Activated naive CD4-positive, alpha-beta T cell treated with anti-CD3 and anti-CD28 coated beads, Interleukin-2, amount 10 ng/mL, durations not matched to agents 7 days and 5 days (primary cell): ENCODE measurements around the gene DHFR2.
"Not testable (repeated sequence)": the region's sequence is repeated elsewhere in the genome, so short reads cannot be mapped to it uniquely, and the experiment has no call there.

Source experiments
- CTCF ChIA-PET: fragments of 350-600 bp; sonication (Branson Sonifier 250); formaldehyde crosslinking; loops from one replicate; lab custom pipeline; 2021; ENCODE audit warnings: antibody characterized with exemption; lab: Charles Lee
- DNase-seq: peaks from one replicate; pipeline ENCODE4 v3.0.0-alpha.2; 2020
- H3K27ac Mint-ChIP-seq: one replicate; pipeline ENCODE4 v1.8.0; 2021; ENCODE audit warnings: mild to moderate bottlenecking, moderate library complexity, mixed read lengths
- H3K27me3 Mint-ChIP-seq: one replicate; pipeline ENCODE4 v1.8.0; 2021; ENCODE audit warnings: mild to moderate bottlenecking, mixed read lengths
- H3K36me3 Mint-ChIP-seq: one replicate; pipeline ENCODE4 v1.8.0; 2021; ENCODE audit warnings: mixed read lengths
- H3K4me1 Mint-ChIP-seq: one replicate; pipeline ENCODE4 v1.8.0; 2021; ENCODE audit warnings: mixed read lengths
- H3K4me3 Mint-ChIP-seq: one replicate; pipeline ENCODE4 v1.8.0; 2021; ENCODE audit warnings: mild to moderate bottlenecking, moderate library complexity, mixed read lengths
- H3K9me3 Mint-ChIP-seq: one replicate; pipeline ENCODE4 v1.8.0; 2021; ENCODE audit warnings: mixed read lengths

Gene DHFR2

DNA sequence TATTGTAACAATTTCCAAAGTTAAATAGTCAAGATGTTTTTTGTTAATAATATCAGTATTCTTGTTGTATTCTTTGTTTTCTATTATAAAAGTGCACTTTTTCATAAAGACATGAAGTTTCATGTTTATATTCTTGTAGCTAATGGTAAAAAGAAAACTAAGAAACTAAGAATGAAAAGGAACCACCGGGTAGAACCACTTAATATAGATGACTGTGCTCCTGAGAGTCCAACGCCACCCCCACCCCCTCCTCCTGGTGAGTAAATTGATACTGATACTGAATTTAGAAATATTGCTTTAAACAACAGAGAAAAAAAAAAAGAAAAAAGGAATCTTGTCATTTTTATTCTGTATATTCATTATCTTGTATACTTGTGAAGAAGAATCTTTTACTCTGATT is 13.4 kb downstream of the DHFR2 start:
- no peak overlapping the region for H3K4me3 Mint-ChIP-seq
- no peaks in the 10 kb centered on the region for H3K27me3 Mint-ChIP-seq
- no peaks in the 10 kb centered on the region for H3K4me1 Mint-ChIP-seq
- no peaks in the 10 kb centered on the region for H3K9me3 Mint-ChIP-seq
- CTCF ChIA-PET, result no interaction called here
- peaks cover 7% of the 10 kb centered on the region for H3K36me3 Mint-ChIP-seq
- DNase-seq, result no peak
- H3K27ac Mint-ChIP-seq, result no peak overlapping the region

DNA sequence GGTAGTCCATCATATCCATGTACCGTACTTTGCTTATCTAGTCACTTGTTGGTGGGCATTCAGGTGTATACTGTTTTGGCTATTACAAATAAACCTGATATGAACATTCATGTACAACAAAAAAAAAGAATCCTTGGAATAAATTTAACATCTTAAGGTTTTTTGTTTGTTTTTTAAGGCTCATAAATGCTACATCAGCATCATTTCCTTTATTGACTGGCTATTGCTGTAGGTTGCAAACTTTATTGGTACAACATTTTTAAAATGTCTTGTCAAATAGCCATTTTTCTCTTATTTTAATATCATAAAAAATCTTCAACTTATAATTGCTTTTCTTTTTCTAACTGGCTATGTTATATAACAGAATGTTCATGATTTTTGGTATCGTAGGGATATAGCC is 16.2 kb downstream of the DHFR2 start:
- no peak for DNase-seq
- Mint-ChIP-seq H3K4me3 (no peak overlapping the region), H3K9me3 (peaks cover 5% of the 10 kb centered on the region), H3K27me3 (no peaks in the 10 kb centered on the region), H3K36me3 (peaks cover 15% of the 10 kb centered on the region), H3K27ac (no peak overlapping the region), H3K4me1 (no peaks in the 10 kb centered on the region)
- CTCF ChIA-PET, result no interaction called here

DNA sequence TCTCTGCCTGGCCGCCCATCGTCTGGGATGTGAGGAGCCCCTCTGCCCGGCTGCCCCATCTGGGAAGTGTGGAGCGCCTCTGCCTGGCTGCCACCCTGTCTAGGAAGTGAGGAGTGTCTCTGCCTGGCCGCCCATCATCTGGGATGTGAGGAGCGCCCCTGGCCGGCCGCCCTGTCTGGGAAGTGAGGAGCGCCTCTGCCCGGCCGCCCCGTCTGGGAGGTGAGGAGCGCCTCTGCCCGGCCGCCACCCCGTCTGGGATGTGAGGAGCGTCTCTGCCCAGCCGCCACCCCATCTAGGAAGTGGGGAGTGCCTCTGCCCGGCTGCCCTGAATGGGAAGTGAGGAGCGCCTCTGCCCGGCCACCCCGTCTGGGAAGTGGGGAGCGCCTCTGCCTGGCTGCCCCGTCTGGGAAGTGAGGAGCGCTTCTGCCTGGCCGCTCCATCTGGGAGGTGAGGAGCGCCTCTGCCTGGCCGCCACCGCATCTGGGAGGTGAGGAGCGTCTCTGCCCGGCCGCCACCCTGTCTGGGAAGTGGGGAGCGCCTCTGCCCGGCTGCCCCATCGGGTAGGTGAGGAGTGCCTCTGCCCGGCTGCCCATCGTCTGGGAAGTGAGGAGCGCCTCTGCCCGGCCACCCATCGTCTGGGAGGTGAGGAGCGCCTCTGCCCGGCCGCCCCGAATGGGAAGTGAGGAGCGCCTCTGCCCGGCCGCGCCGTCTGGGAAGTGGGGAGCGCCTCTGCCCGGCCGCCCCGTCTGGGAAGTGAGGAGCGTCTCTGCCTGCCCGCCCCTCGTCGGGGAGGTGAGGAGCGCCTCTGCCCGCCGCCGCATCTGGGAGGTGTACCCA is 18.4 kb downstream of the DHFR2 start:
- H3K4me3 Mint-ChIP-seq, H3K9me3 Mint-ChIP-seq, CTCF ChIA-PET, H3K27ac Mint-ChIP-seq, DNase-seq, H3K4me1 Mint-ChIP-seq, H3K27me3 Mint-ChIP-seq: not testable (repeated sequence)
- peaks cover 15% of the 10 kb centered on the region for H3K36me3 Mint-ChIP-seq

DNA sequence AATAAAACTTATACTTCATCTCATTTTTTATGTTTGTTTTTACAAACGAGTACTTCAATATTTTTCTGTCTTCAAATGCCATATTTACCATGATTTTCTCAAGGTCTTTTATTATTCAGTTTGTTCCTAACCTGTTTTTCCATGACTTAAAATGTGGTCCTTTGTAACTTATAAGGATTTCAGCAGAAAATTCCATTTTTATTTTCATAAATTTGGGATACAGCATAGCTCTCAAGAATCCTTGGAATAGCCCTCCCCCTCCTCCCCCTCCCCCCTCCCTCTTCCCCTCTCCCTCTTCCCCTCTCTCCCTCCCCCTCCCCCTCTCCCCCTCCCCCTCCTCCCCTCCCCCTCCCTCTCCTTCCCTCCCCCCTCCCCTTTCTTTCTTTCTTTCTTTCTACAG is 19.4 kb downstream of the DHFR2 start:
- DNase-seq, result no peak
- Mint-ChIP-seq H3K27ac (no peak overlapping the region), H3K4me1 (no peaks in the 10 kb centered on the region), H3K4me3 (no peak overlapping the region), H3K36me3 (peaks cover 15% of the 10 kb centered on the region), H3K9me3 (peaks cover 5% of the 10 kb centered on the region), H3K27me3 (no peaks in the 10 kb centered on the region)
- CTCF ChIA-PET, result no interaction called here

DNA sequence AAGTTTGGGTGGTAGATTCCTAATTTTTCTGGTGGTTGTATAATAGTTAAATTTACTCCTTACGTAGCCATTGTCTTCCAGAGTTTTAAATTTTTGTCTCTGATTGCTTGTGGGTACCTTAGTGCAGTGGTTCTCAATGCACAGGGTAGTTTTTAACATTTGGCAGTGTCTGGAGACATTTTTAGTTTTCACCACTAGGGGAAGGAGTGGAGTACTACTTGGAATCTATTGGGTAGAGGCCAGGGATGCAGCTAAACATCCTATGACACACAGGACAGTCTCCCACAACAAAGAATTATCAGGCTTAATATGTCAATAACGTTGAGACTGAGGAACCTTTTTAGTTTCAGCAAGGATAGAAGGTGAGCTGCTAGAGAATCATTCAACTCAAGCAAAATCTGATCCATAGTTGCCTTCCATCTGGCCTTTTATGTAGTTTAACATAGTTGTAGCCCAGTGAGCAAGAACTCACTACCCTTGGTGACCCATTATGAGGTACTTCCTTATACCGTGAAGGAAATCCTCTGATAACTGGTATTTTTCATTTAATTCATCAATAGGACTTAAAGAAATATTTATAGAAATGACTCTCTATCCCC is 25.7 kb downstream of the DHFR2 start:
- no peak for DNase-seq
- no peaks in the 10 kb centered on the region for H3K9me3 Mint-ChIP-seq
- CTCF ChIA-PET, result interaction anchor here (0.7 to 2.1 kb wide), 5 partner anchors 9 to 22 kb away, joined by 3 to 8 read pairs (median 4); partner anchors contain the start of gene STX19
- no peaks in the 10 kb centered on the region for H3K27me3 Mint-ChIP-seq
- H3K4me1 Mint-ChIP-seq, result no peaks in the 10 kb centered on the region
- no peak overlapping the region for H3K27ac Mint-ChIP-seq
- H3K4me3 Mint-ChIP-seq, result no peak overlapping the region
- no peaks in the 10 kb centered on the region for H3K36me3 Mint-ChIP-seq

DNA sequence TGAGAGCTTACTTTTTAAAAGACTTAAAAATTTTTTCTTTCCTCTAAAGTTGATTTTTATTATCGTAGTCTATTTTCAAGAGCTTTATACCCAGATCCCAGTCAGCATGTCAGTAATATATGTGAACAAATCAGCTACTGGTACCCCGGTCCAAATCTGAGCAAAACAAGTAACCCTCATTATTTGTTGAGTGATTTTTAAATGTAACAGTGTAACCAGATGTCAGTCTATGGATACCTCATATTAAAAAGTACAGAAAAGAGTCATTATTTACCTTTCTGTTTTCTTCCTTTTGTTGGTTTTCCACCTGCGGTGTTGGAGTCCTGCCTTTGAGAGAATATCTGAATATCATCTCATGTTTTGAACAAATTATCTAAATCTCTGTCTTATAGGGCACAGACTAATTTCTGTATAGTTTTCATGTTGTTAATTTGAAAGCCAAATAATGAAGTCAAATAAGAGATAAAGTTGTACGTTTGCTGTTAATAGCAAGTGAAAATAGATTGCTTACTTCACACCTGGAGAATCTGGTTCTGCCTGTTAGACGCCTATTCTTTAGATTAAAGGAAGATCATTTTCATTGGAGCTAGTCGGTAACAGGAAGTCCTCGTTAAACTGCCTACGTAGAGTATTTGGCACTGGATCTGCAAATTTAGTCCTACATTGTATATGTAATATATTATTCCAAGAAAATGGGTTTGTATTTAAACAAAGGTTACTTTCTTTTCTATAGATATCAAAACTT is 34.5 kb downstream of the DHFR2 start, which contains the start of gene STX19:
STX19 (minus strand) TSS at position 505 of the 745 bp plus-strand sequence. CDS start 13,328 bp downstream, outside the sequence.
- Mint-ChIP-seq H3K27ac (no peak within 1 kb of the TSS), H3K27me3 (no peaks in the 10 kb centered on the region), H3K36me3 (peaks cover 1% of the 10 kb centered on the region), H3K4me1 (no peaks in the 10 kb centered on the region), H3K9me3 (no peaks in the 10 kb centered on the region), H3K4me3 (no peak within 1 kb of the TSS)
- CTCF ChIA-PET, result interaction anchor here (0.9 kb wide), 1 partner anchor 9 kb away, joined by 3 read pairs; no protein-coding TSS in a partner anchor
- DNase-seq, result no peak

DNA sequence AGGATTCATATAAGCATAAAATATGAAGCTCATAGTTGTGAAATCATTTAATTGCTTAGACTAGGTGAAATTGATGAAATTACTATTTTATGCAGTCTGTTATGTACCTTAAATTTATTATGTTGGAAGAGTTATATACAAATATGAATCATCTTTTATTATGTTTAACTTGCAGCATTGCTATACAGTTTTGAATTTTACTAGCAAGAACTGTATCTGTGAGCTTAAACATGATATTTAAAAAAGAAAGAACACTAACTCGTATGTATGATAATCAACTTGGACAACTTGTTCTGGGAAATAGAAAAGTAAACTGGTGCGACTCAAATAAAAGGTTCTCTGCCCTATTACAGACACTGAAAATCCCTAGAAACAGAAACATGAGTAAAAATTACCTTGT is 36.1 kb downstream of the DHFR2 start:
- no peak overlapping the region for H3K4me3 Mint-ChIP-seq
- H3K9me3 Mint-ChIP-seq, result no peaks in the 10 kb centered on the region
- CTCF ChIA-PET, result interaction anchor here (0.6 kb wide), 1 partner anchor 805 kb away, joined by 5 read pairs; no protein-coding TSS in a partner anchor
- H3K27ac Mint-ChIP-seq, result no peak overlapping the region
- H3K4me1 Mint-ChIP-seq, result no peaks in the 10 kb centered on the region
- DNase-seq, result no peak
- H3K27me3 Mint-ChIP-seq, result no peaks in the 10 kb centered on the region
- H3K36me3 Mint-ChIP-seq, result peaks cover 1% of the 10 kb centered on the region

DNA sequence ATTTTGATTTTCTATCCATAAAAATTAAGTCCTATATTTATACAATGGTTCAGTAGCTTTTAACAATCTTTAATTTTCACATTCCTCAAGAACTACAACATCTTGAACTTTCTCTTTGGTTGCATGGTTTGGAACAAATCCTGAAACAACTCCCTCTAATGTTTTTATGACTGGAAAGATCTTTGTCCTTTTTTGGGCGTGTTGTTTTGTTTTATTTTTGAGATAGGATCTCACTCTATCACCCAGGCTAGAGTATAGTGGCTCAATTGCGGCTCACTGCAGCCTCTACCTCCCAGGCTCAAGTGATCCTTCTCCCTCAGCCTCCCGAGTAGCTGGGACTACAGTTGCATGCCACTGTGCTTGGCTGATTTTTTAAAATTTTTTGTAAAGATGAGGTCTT is 38.3 kb downstream of the DHFR2 start:
- CTCF ChIA-PET, result interaction anchor here (1.0 to 1.2 kb wide), 2 partner anchors 13 to 45 kb away, joined by 3 to 4 read pairs; no protein-coding TSS in a partner anchor
- Mint-ChIP-seq H3K4me1 (no peaks in the 10 kb centered on the region), H3K4me3 (no peak overlapping the region), H3K9me3 (no peaks in the 10 kb centered on the region), H3K27me3 (no peaks in the 10 kb centered on the region), H3K36me3 (no peaks in the 10 kb centered on the region), H3K27ac (no peak overlapping the region)
- no peak for DNase-seq

DNA sequence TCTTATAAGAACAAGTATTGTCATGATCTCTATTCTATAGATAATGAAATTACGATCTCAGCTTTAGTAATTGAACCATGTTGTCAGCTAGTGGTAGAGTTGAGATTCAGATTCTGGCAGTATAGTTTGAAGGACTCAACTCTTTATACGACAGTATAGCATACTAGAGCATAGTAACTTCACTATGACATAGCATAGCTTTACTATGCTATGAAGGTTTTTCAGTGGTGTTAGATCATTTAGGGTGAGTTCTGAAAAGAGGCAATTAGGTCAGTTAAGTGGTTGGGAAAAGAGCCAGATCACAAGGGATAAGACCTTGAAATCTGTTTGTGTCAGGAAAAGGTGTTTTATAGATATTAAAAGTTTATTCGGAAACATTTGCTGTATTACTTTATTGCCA is 42.4 kb downstream of the DHFR2 start:
- CTCF ChIA-PET, result interaction anchor here (1.7 to 2.7 kb wide), 2 partner anchors 13 to 17 kb away, joined by 6 to 8 read pairs; no protein-coding TSS in a partner anchor
- Mint-ChIP-seq H3K27ac (no peak overlapping the region), H3K9me3 (no peaks in the 10 kb centered on the region), H3K4me1 (no peaks in the 10 kb centered on the region), H3K36me3 (no peaks in the 10 kb centered on the region), H3K27me3 (no peaks in the 10 kb centered on the region), H3K4me3 (no peak overlapping the region)
- DNase-seq, result no peak

DNA sequence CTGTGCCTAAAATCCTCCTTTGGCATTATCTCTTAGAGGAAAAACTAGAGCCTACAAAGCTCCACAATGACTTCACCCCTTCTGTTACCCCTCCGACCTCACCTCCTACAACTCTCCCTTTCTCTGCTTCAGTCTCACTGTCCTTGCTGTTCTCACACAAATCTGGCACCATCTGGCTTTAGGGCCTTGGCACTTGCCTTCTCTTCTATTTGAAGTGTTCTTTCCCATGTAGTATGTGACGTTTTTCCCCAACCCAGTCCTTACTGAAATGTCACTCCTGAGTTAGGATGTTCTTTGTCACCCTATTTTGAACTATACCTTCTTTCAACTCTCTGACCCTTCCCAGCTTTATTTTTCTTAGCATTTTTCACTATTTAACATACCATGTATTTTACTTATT is 43.1 kb downstream of the DHFR2 start:
- H3K27ac Mint-ChIP-seq, result no peak overlapping the region

DNA sequence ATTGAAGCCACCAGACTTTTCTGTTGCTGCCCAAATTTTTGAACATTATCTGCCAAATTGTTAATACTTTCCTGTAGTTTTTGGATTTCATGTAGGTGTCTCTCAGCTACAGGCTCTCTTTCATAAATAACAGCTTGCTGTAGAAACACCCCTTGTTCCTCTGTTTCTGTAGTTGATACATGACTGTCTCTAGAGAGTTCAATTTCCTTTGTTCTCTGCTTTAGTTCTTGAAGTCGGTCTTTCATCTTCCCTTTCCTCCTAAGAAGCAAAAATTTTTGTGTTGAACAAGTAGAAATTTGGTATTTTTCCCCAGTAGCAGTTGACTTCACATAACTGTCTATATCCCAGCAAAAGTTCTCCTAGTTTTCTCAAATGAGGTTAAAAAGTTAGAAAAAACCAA is 47.7 kb downstream of the DHFR2 start:
- H3K4me3 Mint-ChIP-seq, result no peak overlapping the region
- no peaks in the 10 kb centered on the region for H3K9me3 Mint-ChIP-seq
- H3K4me1 Mint-ChIP-seq, result peaks cover 30% of the 10 kb centered on the region
- peak overlapping the region; percentile 3 for H3K27ac Mint-ChIP-seq
- CTCF ChIA-PET, result interaction anchor here (1.4 to 1.9 kb wide), 3 partner anchors 11 to 51 kb away, joined by 3 to 9 read pairs (median 7); no protein-coding TSS in a partner anchor
- no peaks in the 10 kb centered on the region for H3K27me3 Mint-ChIP-seq
- DNase-seq, result no peak
- no peaks in the 10 kb centered on the region for H3K36me3 Mint-ChIP-seq

More for the DNA sequence above, 43.1 kb downstream of the DHFR2 start:
- Mint-ChIP-seq H3K36me3 (no peaks in the 10 kb centered on the region), H3K9me3 (no peaks in the 10 kb centered on the region), H3K27me3 (no peaks in the 10 kb centered on the region), H3K4me3 (no peak overlapping the region), H3K4me1 (peaks cover 6% of the 10 kb centered on the region)
- DNase-seq, result no peak
- CTCF ChIA-PET, result interaction anchor here (1.7 to 2.7 kb wide), 2 partner anchors 12 to 17 kb away, joined by 6 to 8 read pairs; no protein-coding TSS in a partner anchor

- H3K4me3 Mint-ChIP-seq, result no peak overlapping the region
- CTCF ChIA-PET, result interaction anchor here (1.5 kb wide), 1 partner anchor 57 kb away, joined by 3 read pairs; no protein-coding TSS in a partner anchor
- no peaks in the 10 kb centered on the region for H3K9me3 Mint-ChIP-seq
- H3K4me1 Mint-ChIP-seq, result peaks cover 30% of the 10 kb centered on the region
- H3K27me3 Mint-ChIP-seq, result no peaks in the 10 kb centered on the region
- H3K36me3 Mint-ChIP-seq, result no peaks in the 10 kb centered on the region
- no peak for DNase-seq
- no peak overlapping the region for H3K27ac Mint-ChIP-seq
These were observed 50.5 kb downstream of the DHFR2 start for GRCh38 chr3:94012185-94012584.

DNA sequence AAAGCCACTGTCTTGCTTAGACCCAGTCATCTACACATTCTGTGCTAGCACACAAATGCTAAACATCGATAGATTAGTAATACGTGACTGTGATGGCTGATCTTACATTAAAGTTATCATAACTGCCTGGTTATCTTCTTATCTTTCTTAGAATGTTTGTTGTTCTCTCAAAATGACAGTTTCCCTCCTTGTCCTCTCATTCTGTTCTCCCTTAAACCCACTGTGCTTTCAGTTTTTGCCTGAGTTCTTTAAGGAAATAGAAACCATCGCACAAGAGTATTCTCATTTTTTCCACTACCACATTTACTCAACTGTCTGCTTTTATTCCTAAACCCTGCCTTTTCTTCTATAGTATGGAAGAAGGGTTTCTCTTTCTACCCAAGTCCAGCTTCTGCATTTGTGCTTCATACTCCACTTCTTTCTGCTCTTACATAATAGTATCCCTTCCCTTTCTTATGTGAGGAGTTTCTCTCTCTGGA is 51.4 kb downstream of the DHFR2 start:
- Mint-ChIP-seq H3K9me3 (no peaks in the 10 kb centered on the region), H3K4me3 (peak overlapping the region; percentile 10), H3K4me1 (peaks cover 30% of the 10 kb centered on the region), H3K27me3 (no peaks in the 10 kb centered on the region), H3K27ac (peak overlapping the region; percentile 15), H3K36me3 (no peaks in the 10 kb centered on the region)
- DNase-seq, result no peak
- CTCF ChIA-PET, result interaction anchor here (1.5 kb wide), 1 partner anchor 58 kb away, joined by 3 read pairs; no protein-coding TSS in a partner anchor
